GM12891 (cell line): ENCODE measurements around the gene PROB1.

ENCODE experiments used
- SPI1 ChIP-seq: IDR thresholded peaks from 2 replicates; pipeline ENCODE4 v1.6.1; 2011; ENCODE audit warnings: low read depth, low read length, control low read depth
- TAF1 ChIP-seq: IDR thresholded peaks from 2 replicates; pipeline ENCODE4 v1.6.1; 2011; ENCODE audit warnings: low read depth, low read length, control low read depth

DNA sequence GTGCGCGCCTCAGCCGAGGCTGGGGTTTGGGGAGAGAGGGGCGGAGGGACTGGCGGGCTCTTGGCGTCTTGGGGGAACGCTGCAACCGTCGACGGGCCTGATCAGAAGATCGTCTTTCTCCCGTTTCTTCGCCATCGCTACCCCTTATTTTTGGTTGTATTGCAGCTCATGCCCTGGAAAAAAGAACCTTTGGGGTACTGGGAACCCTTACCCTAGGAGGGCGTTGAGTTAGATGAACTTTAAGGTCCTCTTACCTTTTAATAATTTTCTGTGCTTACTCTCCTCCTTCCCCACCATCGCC, 52.5 kb downstream of the PROB1 start:
- TF ChIP-seq TAF1 (no peak), SPI1 (no peak)
